OCI-LY1 (cell line): Measurements from ENCODE around the gene CCL11.

ENCODE experiments used
- H2AFZ ChIP-seq: fragments of 200-600 bp; sonication (generic), shearing (Covaris generic); 2 replicates; pipeline ENCODE4 v1.6.0; 2014; ENCODE audit warnings: antibody characterized with exemption, mild to moderate bottlenecking, low read length
- H3F3A ChIP-seq: fragments of 200-600 bp; sonication (generic), shearing (Covaris generic); 2 replicates; pipeline ENCODE4 v1.6.0; 2014; ENCODE audit warnings: mild to moderate bottlenecking, antibody characterized with exemption, low read length, moderate library complexity; ENCODE audit not compliant: insufficient read depth
- H3K27ac ChIP-seq: fragments of 200-600 bp; sonication (generic); 2 replicates; pipeline ENCODE4 v1.5.1; 2014; ENCODE audit warnings: low read length, mixed run types, mild to moderate bottlenecking, low read depth; ENCODE audit not compliant: poor library complexity, severe bottlenecking
- H3K27me3 ChIP-seq: fragments of 200-600 bp; sonication (generic); 2 replicates; pipeline ENCODE4 v1.6.0; 2014; ENCODE audit warnings: antibody characterized with exemption, mild to moderate bottlenecking, low read length, moderate library complexity; ENCODE audit not compliant: insufficient read depth
- H3K36me3 ChIP-seq: fragments of 200-600 bp; sonication (generic); 2 replicates; pipeline ENCODE4 v1.6.1; 2014; ENCODE audit warnings: mild to moderate bottlenecking, antibody characterized with exemption, low read length, moderate library complexity, mixed read lengths; ENCODE audit not compliant: insufficient read depth
- H3K4me1 ChIP-seq: fragments of 200-600 bp; sonication (generic); 2 replicates; pipeline ENCODE4 v1.5.1; 2014; ENCODE audit warnings: mild to moderate bottlenecking, low read length, moderate library complexity; ENCODE audit not compliant: insufficient read depth, severe bottlenecking
- H3K4me2 ChIP-seq: fragments of 200-600 bp; sonication (generic), shearing (Covaris generic); 2 replicates; pipeline ENCODE4 v1.6.1; 2014; ENCODE audit warnings: low read length
- H3K4me3 ChIP-seq: fragments of 200-600 bp; sonication (generic); 2 replicates; pipeline ENCODE4 v1.5.1; 2014; ENCODE audit warnings: low read length, low read depth, mild to moderate bottlenecking, mixed read lengths; ENCODE audit not compliant: poor library complexity, severe bottlenecking
- H3K79me2 ChIP-seq: fragments of 200-600 bp; shearing (Covaris generic); 2 replicates; pipeline ENCODE4 v1.6.1; 2016; ENCODE audit warnings: mixed run types, low read length, mixed read lengths; ENCODE audit not compliant: insufficient read depth
- H3K9ac ChIP-seq: fragments of 200-600 bp; sonication (generic), shearing (Covaris generic); 2 replicates; pipeline ENCODE4 v1.6.1; 2014; ENCODE audit warnings: mild to moderate bottlenecking, low read length, mixed read lengths
- H3K9me2 ChIP-seq: fragments of 200-600 bp; sonication (generic), shearing (Covaris generic); 2 replicates; pipeline ENCODE4 v1.6.1; 2014; ENCODE audit warnings: low read depth, mild to moderate bottlenecking, low read length, mixed read lengths
- H3K9me3 ChIP-seq: fragments of 200-600 bp; shearing (Covaris generic); 2 replicates; pipeline ENCODE4 v1.6.1; 2014; ENCODE audit warnings: low read length, mixed read lengths
- H4K20me1 ChIP-seq: fragments of 200-600 bp; sonication (generic), shearing (Covaris generic); 2 replicates; pipeline ENCODE4 v1.6.0; 2016; ENCODE audit warnings: mild to moderate bottlenecking, low read length; ENCODE audit not compliant: insufficient read depth
- EZH2 ChIP-seq: fragments of 200-600 bp; sonication (generic), shearing (Covaris generic); IDR thresholded peaks from 2 replicates; pipeline ENCODE4 v1.8.0; 2017; ENCODE audit warnings: borderline replicate concordance, mixed run types, mild to moderate bottlenecking, antibody characterized with exemption, low read length, moderate library complexity, mixed read lengths
- TF ChIP-seq, protein P1 (sequence below): fragments of 200-600 bp; sonication (generic), shearing (Covaris generic); IDR thresholded peaks from 2 replicates; pipeline ENCODE4 v1.5.1; 2017; ENCODE audit warnings: mild to moderate bottlenecking, antibody characterized with exemption, low read length, moderate library complexity, mixed read lengths

Gene CCL11

GRCh38 chr17:34307110-34307509 lies 21.6 kb downstream of the CCL11 start:
- H3K27ac ChIP-seq: no peak overlapping the region
- no peaks in the 10 kb centered on the region for H3K9me3 ChIP-seq
- no peaks in the 10 kb centered on the region for H3K79me2 ChIP-seq
- H2AFZ ChIP-seq: no peak overlapping the region
- H3K4me3 ChIP-seq: no peak overlapping the region
- no peaks in the 10 kb centered on the region for H3K27me3 ChIP-seq
- no peaks in the 10 kb centered on the region for H3K4me1 ChIP-seq
- TF ChIP-seq, protein P1, sequence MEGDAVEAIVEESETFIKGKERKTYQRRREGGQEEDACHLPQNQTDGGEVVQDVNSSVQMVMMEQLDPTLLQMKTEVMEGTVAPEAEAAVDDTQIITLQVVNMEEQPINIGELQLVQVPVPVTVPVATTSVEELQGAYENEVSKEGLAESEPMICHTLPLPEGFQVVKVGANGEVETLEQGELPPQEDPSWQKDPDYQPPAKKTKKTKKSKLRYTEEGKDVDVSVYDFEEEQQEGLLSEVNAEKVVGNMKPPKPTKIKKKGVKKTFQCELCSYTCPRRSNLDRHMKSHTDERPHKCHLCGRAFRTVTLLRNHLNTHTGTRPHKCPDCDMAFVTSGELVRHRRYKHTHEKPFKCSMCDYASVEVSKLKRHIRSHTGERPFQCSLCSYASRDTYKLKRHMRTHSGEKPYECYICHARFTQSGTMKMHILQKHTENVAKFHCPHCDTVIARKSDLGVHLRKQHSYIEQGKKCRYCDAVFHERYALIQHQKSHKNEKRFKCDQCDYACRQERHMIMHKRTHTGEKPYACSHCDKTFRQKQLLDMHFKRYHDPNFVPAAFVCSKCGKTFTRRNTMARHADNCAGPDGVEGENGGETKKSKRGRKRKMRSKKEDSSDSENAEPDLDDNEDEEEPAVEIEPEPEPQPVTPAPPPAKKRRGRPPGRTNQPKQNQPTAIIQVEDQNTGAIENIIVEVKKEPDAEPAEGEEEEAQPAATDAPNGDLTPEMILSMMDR: no peak
- no peak for TF ChIP-seq EZH2
- H3K9me2 ChIP-seq: no peaks in the 10 kb centered on the region
- no peak overlapping the region for H3K4me2 ChIP-seq
- no peak overlapping the region for H3K9ac ChIP-seq
- H3K36me3 ChIP-seq: no peaks in the 10 kb centered on the region
- H3F3A ChIP-seq: no peaks in the 10 kb centered on the region
- no peaks in the 10 kb centered on the region for H4K20me1 ChIP-seq

- Histone ChIP-seq H3K4me3 (no peak overlapping the region), H3K79me2 (no peaks in the 10 kb centered on the region), H3K9ac (no peak overlapping the region), H3K9me3 (no peaks in the 10 kb centered on the region), H3K27ac (no peak overlapping the region), H3F3A (no peaks in the 10 kb centered on the region), H4K20me1 (no peaks in the 10 kb centered on the region), H3K36me3 (no peaks in the 10 kb centered on the region), H3K4me2 (no peak overlapping the region), H3K4me1 (no peaks in the 10 kb centered on the region), H3K9me2 (no peaks in the 10 kb centered on the region), H2AFZ (no peak overlapping the region), H3K27me3 (no peaks in the 10 kb centered on the region)
- no peak for TF ChIP-seq EZH2
- TF ChIP-seq, protein P1: no peak
Measured at GRCh38 chr17:34308371-34308770, 22.8 kb downstream of the CCL11 start.

DNA sequence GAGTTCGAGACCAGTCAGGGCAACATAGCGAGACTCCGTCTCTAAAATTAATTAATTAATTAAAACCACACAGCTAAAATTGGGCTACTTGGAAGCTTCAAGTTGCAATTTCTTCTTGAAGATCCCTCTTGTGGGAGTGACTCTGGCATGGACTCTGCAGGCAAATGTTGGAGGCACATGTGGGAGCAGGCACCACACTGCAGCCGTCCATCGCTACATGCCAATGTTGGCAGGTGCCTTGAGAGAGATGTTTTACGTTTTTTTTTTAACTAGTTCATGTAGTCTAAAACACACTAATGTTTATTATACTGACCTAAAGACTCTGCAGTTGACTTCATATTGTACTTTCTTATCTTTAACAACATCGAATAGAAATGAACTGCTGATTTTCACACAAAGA lies 25.7 kb downstream of the CCL11 start:
- Histone ChIP-seq H3K4me2 (no peak overlapping the region), H3K4me3 (no peak overlapping the region), H3K27ac (no peak overlapping the region), H3K9me3 (no peaks in the 10 kb centered on the region), H2AFZ (no peak overlapping the region), H3K9me2 (no peaks in the 10 kb centered on the region), H3F3A (no peaks in the 10 kb centered on the region), H3K9ac (no peak overlapping the region), H3K4me1 (no peaks in the 10 kb centered on the region), H3K27me3 (no peaks in the 10 kb centered on the region), H3K79me2 (no peaks in the 10 kb centered on the region), H3K36me3 (no peaks in the 10 kb centered on the region), H4K20me1 (no peaks in the 10 kb centered on the region)
- TF ChIP-seq, protein P1: no peak
